CD8-positive, alpha-beta memory T cell (primary cell): ENCODE measurements around the gene PATJ. TPM values are rescaled to one million over a fixed set of nuclear protein-coding genes. Genes with fewer than 3 reads are reported as not detected.
"Not testable (repeated sequence)": the region's sequence is repeated elsewhere in the genome, so short reads cannot be mapped to it uniquely, and the experiment has no call there.

Experiments
- CTCF ChIA-PET: fragments of 350-600 bp; sonication (Branson Sonifier 250); formaldehyde crosslinking; loops from one replicate; lab custom pipeline; 2021; ENCODE audit warnings: antibody characterized with exemption; lab: Charles Lee
- POLR2A ChIA-PET: fragments of 350-600 bp; sonication (Branson Sonifier 250); formaldehyde crosslinking; loops from one replicate; lab custom pipeline; 2021; ENCODE audit warnings: antibody characterized with exemption; lab: Charles Lee
- DNase-seq, 5 donors: peaks; one replicate each; pipeline versions ENCODE4 v3.0.0 to v3.0.0-alpha.2; 2020 to 2022; ENCODE audit warnings: mixed read lengths in 1 of 5
- H3K27ac ChIP-seq: one replicate; pipeline ENCODE4 v1.7.0; 2013; ENCODE audit warnings: low read depth, mild to moderate bottlenecking, low read length, moderate library complexity
- H3K27me3 ChIP-seq: 2 replicates; pipeline ENCODE4 v1.7.0; 2013; ENCODE audit warnings: low read length, mild to moderate bottlenecking; ENCODE audit not compliant: insufficient read depth, poor library complexity, severe bottlenecking
- H3K36me3 ChIP-seq: 2 replicates; pipeline ENCODE4 v1.7.0; 2013; ENCODE audit warnings: mild to moderate bottlenecking, low read length, moderate library complexity; ENCODE audit not compliant: insufficient read depth
- H3K4me1 ChIP-seq: 2 replicates; pipeline ENCODE4 v1.7.0; 2013; ENCODE audit warnings: mild to moderate bottlenecking, low read length, moderate library complexity; ENCODE audit not compliant: insufficient read depth
- H3K4me3 ChIP-seq: 2 replicates; pipeline ENCODE4 v1.7.0; 2013; ENCODE audit warnings: mild to moderate bottlenecking, low read length
- H3K9me3 ChIP-seq: 2 replicates; pipeline ENCODE4 v1.7.0; 2013; ENCODE audit warnings: mild to moderate bottlenecking, low read length
- H3K27ac Mint-ChIP-seq, 8 donors: one replicate each; pipeline ENCODE4 v1.8.0; 2020 to 2021; ENCODE audit warnings: mixed read lengths in 8 of 8, mild to moderate bottlenecking in 6 of 8, inconsistent platforms in 3 of 8, moderate library complexity in 3 of 8
- H3K27me3 Mint-ChIP-seq, 2 donors: one replicate each; pipeline ENCODE4 v1.8.0; 2020 to 2021; ENCODE audit warnings: mixed read lengths in 2 of 2, mild to moderate bottlenecking in 1 of 2, moderate library complexity in 1 of 2
- H3K36me3 Mint-ChIP-seq, 3 donors: one replicate each; pipeline ENCODE4 v1.8.0; 2020 to 2021; ENCODE audit warnings: mixed read lengths in 3 of 3, inconsistent platforms in 1 of 3, mild to moderate bottlenecking in 1 of 3
- H3K4me1 Mint-ChIP-seq, 3 donors: one replicate each; pipeline ENCODE4 v1.8.0; 2020 to 2021; ENCODE audit warnings: mixed read lengths in 3 of 3, inconsistent platforms in 1 of 3, mild to moderate bottlenecking in 1 of 3
- H3K4me3 Mint-ChIP-seq, 7 donors: one replicate each; pipeline ENCODE4 v1.8.0; 2020 to 2021; ENCODE audit warnings: mixed read lengths in 7 of 7, mild to moderate bottlenecking in 6 of 7, moderate library complexity in 4 of 7, inconsistent platforms in 2 of 7
- H3K9me3 Mint-ChIP-seq, 5 donors: one replicate each; pipeline ENCODE4 v1.8.0; 2020 to 2022; ENCODE audit warnings: mixed read lengths in 5 of 5, mild to moderate bottlenecking in 3 of 5, moderate library complexity in 2 of 5, inconsistent platforms in 1 of 5
- polyA plus RNA-seq: library from polyadenylated mRNA; unstranded; fragments of 300-500 nt; fragmentation: Illumina TruSeq; gene quantifications from one replicate; pipeline ENCODE4 v1.2.3, GENCODE V29; 2021
- total RNA-seq, 2 experiments: library from RNA; stranded (reverse); gene quantifications; one replicate each; pipeline ENCODE4 v1.2.3, GENCODE V29; 2021

Gene PATJ, protein sequence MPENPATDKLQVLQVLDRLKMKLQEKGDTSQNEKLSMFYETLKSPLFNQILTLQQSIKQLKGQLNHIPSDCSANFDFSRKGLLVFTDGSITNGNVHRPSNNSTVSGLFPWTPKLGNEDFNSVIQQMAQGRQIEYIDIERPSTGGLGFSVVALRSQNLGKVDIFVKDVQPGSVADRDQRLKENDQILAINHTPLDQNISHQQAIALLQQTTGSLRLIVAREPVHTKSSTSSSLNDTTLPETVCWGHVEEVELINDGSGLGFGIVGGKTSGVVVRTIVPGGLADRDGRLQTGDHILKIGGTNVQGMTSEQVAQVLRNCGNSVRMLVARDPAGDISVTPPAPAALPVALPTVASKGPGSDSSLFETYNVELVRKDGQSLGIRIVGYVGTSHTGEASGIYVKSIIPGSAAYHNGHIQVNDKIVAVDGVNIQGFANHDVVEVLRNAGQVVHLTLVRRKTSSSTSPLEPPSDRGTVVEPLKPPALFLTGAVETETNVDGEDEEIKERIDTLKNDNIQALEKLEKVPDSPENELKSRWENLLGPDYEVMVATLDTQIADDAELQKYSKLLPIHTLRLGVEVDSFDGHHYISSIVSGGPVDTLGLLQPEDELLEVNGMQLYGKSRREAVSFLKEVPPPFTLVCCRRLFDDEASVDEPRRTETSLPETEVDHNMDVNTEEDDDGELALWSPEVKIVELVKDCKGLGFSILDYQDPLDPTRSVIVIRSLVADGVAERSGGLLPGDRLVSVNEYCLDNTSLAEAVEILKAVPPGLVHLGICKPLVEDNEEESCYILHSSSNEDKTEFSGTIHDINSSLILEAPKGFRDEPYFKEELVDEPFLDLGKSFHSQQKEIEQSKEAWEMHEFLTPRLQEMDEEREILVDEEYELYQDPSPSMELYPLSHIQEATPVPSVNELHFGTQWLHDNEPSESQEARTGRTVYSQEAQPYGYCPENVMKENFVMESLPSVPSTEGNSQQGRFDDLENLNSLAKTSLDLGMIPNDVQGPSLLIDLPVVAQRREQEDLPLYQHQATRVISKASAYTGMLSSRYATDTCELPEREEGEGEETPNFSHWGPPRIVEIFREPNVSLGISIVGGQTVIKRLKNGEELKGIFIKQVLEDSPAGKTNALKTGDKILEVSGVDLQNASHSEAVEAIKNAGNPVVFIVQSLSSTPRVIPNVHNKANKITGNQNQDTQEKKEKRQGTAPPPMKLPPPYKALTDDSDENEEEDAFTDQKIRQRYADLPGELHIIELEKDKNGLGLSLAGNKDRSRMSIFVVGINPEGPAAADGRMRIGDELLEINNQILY (N-terminal part only)
- 10 to 100 TPM in 1 of 2 experiments, 1 to 10 TPM in 1; 9.8 to 10.3 TPM for total RNA-seq
- polyA plus RNA-seq: 24.4 TPM

GRCh38 chr1:61741711-61742619, at the start of gene PATJ:
TSS of gene PATJ (plus strand) at chr1:61742480. CDS start at chr1:61762893, 20,413 bp downstream.
- Histone ChIP-seq H3K27ac (peak within 1 kb of the TSS; percentile 51), H3K4me1 (peaks cover 8% of the 10 kb centered on the region), H3K9me3 (no peaks in the 10 kb centered on the region), H3K36me3 (no peaks in the 10 kb centered on the region), H3K4me3 (peak within 1 kb of the TSS; percentile 73), H3K27me3 (no peaks in the 10 kb centered on the region)
- H3K4me3 Mint-ChIP-seq: peak within 1 kb of the TSS; percentile 95 to 100 (median 96)
- ChIA-PET POLR2A (no interaction called here), CTCF (no interaction called here)
- no peaks in the 10 kb centered on the region for H3K9me3 Mint-ChIP-seq
- peak; percentile 47 to 80 (median 72) for DNase-seq
- peaks cover 0 to 4% (median 0%) of the 10 kb centered on the region in 3 donors for H3K36me3 Mint-ChIP-seq
- H3K4me1 Mint-ChIP-seq: peaks cover 25 to 39% (median 39%) of the 10 kb centered on the region in 3 donors
- peak within 1 kb of the TSS; percentile 90 to 97 (median 96) for H3K27ac Mint-ChIP-seq
- peaks cover 0 to 2% of the 10 kb centered on the region in 2 donors for H3K27me3 Mint-ChIP-seq

DNA sequence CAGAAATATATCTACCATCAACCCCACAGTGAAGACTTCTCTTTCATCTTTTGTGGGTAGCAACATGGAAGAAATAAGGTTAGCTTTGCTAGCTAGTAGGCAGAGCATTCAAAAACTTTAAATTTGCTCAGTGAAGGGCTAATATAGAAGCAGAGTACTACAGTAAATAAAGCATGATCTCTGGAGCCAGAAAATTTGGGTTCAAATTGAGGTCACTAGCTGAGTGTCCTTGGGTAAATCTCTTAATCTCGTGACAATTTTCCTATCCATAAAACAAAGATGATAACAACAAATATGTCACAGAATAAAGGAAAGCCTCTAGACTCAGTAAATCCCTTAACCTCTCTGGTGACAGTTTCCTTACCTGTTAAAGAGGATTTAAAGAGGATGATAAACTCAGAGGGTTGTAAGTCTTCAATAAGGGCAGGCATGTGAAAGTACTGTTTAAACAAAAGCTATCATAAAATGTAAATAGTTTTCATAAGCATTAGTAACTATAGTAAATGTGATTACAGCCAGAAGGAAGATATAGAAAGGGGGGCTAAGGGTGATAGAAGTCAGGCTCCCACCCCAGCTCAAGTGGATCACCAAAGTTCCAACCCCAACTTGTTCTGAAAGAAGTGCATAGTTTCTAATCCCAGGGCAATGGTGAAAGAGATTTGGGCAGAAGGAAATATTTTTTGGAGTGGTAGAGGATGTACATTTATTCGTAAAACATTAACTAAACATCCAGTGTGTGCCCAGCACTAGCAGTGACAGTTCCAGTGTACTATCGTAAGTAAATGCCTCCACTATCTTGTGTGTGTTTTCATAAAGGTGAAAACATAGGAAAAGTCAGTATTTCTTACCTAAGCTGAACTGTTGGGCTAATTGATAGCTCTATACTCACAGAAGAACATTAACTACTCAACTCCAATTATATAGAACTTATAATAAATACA, 42.1 kb upstream of the PATJ start:
- peaks cover 27% of the 10 kb centered on the region for H3K36me3 ChIP-seq
- H3K9me3 Mint-ChIP-seq: no peaks in the 10 kb centered on the region

GRCh38 chr1:61708953-61709907, 33.0 kb upstream of the PATJ start:
- peak overlapping the region in 2 of 8 donors; percentile 17 to 52 for H3K27ac Mint-ChIP-seq
- POLR2A ChIA-PET: no interaction called here
- H3K36me3 ChIP-seq: peaks cover 20% of the 10 kb centered on the region

More for the DNA sequence above, 42.1 kb upstream of the PATJ start:
- peaks cover 0 to 5% (median 0%) of the 10 kb centered on the region in 3 donors for H3K4me1 Mint-ChIP-seq
- H3K27me3 Mint-ChIP-seq: no peaks in the 10 kb centered on the region
- no peak overlapping the region for H3K4me3 Mint-ChIP-seq
- H3K27ac ChIP-seq: no peak overlapping the region
- no peak overlapping the region for H3K4me3 ChIP-seq
- no peaks in the 10 kb centered on the region for H3K27me3 ChIP-seq
- no peaks in the 10 kb centered on the region for H3K9me3 ChIP-seq
- no peak for DNase-seq
- peak overlapping the region in 1 of 8 donors; percentile 69 for H3K27ac Mint-ChIP-seq
- ChIA-PET POLR2A (interaction anchor here (0.7 kb wide), 1 partner anchor 83 kb away, joined by 5 read pairs; no protein-coding TSS in a partner anchor), CTCF (no interaction called here)
- H3K4me1 ChIP-seq: no peaks in the 10 kb centered on the region
- H3K36me3 Mint-ChIP-seq: peaks cover 6 to 66% (median 26%) of the 10 kb centered on the region in 3 donors

GRCh38 chr1:61709908-61710289, 32.4 kb upstream of the PATJ start:
- no peak for DNase-seq
- H3K9me3 ChIP-seq: no peaks in the 10 kb centered on the region
- Mint-ChIP-seq H3K9me3 (no peaks in the 10 kb centered on the region), H3K27me3 (no peaks in the 10 kb centered on the region), H3K4me3 (no peak overlapping the region), H3K4me1 (peaks cover 10 to 28% (median 17%) of the 10 kb centered on the region in 3 donors), H3K27ac (peak overlapping the region in 3 of 8 donors; percentile 17 to 52 (median 51)), H3K36me3 (peaks cover 3 to 65% (median 6%) of the 10 kb centered on the region in 3 donors)
- peaks cover 20% of the 10 kb centered on the region for H3K36me3 ChIP-seq
- H3K4me3 ChIP-seq: no peak overlapping the region
- H3K27ac ChIP-seq: no peak overlapping the region
- no peaks in the 10 kb centered on the region for H3K27me3 ChIP-seq
- POLR2A ChIA-PET: no interaction called here
- H3K4me1 ChIP-seq: no peaks in the 10 kb centered on the region
- CTCF ChIA-PET: no interaction called here

More at GRCh38 chr1:61708953-61709907, 33.0 kb upstream of the PATJ start:
- H3K27me3 Mint-ChIP-seq: no peaks in the 10 kb centered on the region
- H3K36me3 Mint-ChIP-seq: peaks cover 3 to 68% (median 4%) of the 10 kb centered on the region in 3 donors
- H3K4me3 Mint-ChIP-seq: no peak overlapping the region
- no peak for DNase-seq
- H3K4me1 ChIP-seq: no peaks in the 10 kb centered on the region
- H3K27ac ChIP-seq: no peak overlapping the region
- peaks cover 8 to 25% (median 17%) of the 10 kb centered on the region in 3 donors for H3K4me1 Mint-ChIP-seq
- no peaks in the 10 kb centered on the region for H3K27me3 ChIP-seq
- CTCF ChIA-PET: no interaction called here
- no peak overlapping the region for H3K4me3 ChIP-seq
- H3K9me3 Mint-ChIP-seq: no peaks in the 10 kb centered on the region
- no peaks in the 10 kb centered on the region for H3K9me3 ChIP-seq

DNA sequence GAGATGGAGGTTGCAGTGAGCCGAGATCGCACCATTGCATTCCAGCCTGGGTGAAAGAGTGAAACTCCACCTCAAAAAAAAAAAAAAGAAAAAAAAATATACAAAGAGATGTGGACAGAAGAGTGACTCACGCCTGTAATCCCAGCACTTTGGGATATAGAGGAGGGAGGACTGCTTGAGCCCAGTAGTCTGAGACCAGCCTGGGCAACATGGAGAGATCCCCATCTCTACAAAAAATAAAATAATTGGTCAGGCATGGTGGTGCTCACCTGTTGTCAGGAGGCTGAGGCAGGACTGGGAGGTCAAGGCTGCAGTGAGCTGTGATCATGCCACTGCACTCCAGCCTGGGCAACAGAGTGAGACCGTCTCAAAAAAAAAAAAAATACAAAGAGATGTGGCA, 31.0 kb upstream of the PATJ start:
- Mint-ChIP-seq H3K4me1 (peaks cover 11 to 33% (median 17%) of the 10 kb centered on the region in 3 donors), H3K36me3 (peaks cover 0 to 57% (median 5%) of the 10 kb centered on the region in 3 donors), H3K27ac (peak overlapping the region in 1 of 8 donors; percentile 60)
- DNase-seq, POLR2A ChIA-PET, H3K27me3 ChIP-seq, H3K4me1 ChIP-seq, H3K9me3 ChIP-seq, H3K4me3 Mint-ChIP-seq, CTCF ChIA-PET, H3K27me3 Mint-ChIP-seq, H3K27ac ChIP-seq, H3K9me3 Mint-ChIP-seq, H3K4me3 ChIP-seq: not testable (repeated sequence)
- peaks cover 20% of the 10 kb centered on the region for H3K36me3 ChIP-seq

- Mint-ChIP-seq H3K27ac (peak overlapping the region in 3 of 8 donors; percentile 1 to 60 (median 48)), H3K27me3 (no peaks in the 10 kb centered on the region), H3K9me3 (no peaks in the 10 kb centered on the region), H3K36me3 (peaks cover 0 to 58% (median 6%) of the 10 kb centered on the region in 3 donors), H3K4me1 (peaks cover 13 to 36% (median 17%) of the 10 kb centered on the region in 3 donors), H3K4me3 (no peak overlapping the region)
- H3K27ac ChIP-seq: no peak overlapping the region
- no peak overlapping the region for H3K4me3 ChIP-seq
- CTCF ChIA-PET: no interaction called here
- H3K9me3 ChIP-seq: no peaks in the 10 kb centered on the region
- no peaks in the 10 kb centered on the region for H3K4me1 ChIP-seq
- H3K36me3 ChIP-seq: peaks cover 20% of the 10 kb centered on the region
- H3K27me3 ChIP-seq: no peaks in the 10 kb centered on the region
- POLR2A ChIA-PET: no interaction called here
- DNase-seq: no peak
Measured at GRCh38 chr1:61711969-61712368, 30.3 kb upstream of the PATJ start.
